ENCODE data around the gene PIEZO1. TPM values are rescaled to one million over a fixed set of nuclear protein-coding genes. Genes with fewer than 3 reads are reported as not detected.
"Not testable (repeated sequence)": the region's sequence is repeated elsewhere in the genome, so short reads cannot be mapped to it uniquely, and the experiment has no call there.

Gene PIEZO1
- 31.9 TPM for polyA plus RNA-seq (ENCODE audit: insufficient read length)
- long read RNA-seq, donor 1, transcript PIEZO1-208 (7 exons, 2,884 nt), result major isoform, 5 of 11 reads
- long read RNA-seq, donor 1, partial matches to known transcripts, result 0 of 11 reads
- long read RNA-seq, donor 1, other reads (novel, unspliced or antisense), result 0 of 11 reads
- long read RNA-seq, donor 2, full-length matches to known transcripts, result 3 of 3 reads
- long read RNA-seq, donor 2, partial matches to known transcripts, result 0 of 3 reads
- long read RNA-seq, donor 2, other reads (novel, unspliced or antisense), result 0 of 3 reads
- long read RNA-seq, donor 3, partial matches to known transcripts, result 0 of 4 reads
- long read RNA-seq, donor 3, other reads (novel, unspliced or antisense), result 0 of 4 reads
- long read RNA-seq, donor 4, partial matches to known transcripts, result 0 of 1 reads
- long read RNA-seq, donor 4, other reads (novel, unspliced or antisense), result 0 of 1 reads
- long read RNA-seq, donor 5, partial matches to known transcripts, result 0 of 3 reads
- long read RNA-seq, donor 5, other reads (novel, unspliced or antisense), result 0 of 3 reads
- long read RNA-seq, donor 6, partial matches to known transcripts, result 0 of 4 reads
- long read RNA-seq, donor 6, other reads (novel, unspliced or antisense), result 0 of 4 reads
- long read RNA-seq, donor 7, partial matches to known transcripts, result 0 of 3 reads
- long read RNA-seq, donor 7, other reads (novel, unspliced or antisense), result 0 of 3 reads
- long read RNA-seq, donor 8, result 0 reads

DNA sequence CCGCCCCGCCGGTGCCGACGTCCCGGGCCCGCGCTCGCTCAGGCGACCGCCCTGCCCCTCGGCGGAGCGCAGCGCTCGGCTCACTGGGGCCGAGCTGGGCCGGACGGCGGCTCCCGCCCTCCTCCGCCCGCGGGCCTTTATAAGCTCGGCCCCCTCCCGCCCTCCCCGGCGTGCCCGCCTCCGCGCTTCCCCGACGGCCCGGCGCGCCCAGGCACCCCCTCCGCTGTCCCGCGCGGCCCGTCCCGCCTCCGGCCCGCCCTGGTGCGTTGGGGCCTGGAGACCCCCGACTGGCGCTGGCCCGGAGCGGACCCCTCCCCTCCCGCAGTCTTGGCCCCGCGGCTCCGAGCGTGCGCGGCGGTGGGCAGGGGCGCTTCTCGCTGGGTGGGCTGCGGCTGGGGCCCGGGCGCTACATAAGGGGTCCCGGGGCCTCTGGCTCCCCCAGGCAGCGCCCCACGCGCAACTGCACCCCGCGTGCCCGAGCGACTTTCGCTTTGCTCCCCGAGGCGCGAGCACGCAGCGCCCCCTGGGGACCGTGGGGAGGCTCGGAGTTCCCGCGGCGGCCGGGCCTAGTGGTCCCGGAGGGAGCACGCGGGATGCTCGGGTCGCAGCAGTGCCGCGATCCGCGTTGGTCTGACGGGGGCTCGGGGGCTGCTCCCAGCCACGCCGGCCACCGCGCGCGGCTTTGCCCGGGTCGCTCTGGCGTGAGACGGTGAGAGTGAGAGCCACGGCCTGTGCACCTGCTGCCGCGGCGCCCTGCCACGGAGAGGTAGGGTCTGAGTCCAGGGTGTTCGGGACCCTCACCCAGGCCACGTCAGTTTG is at the start of gene PIEZO1:
Gene PIEZO1 (minus strand): TSS at position 115 of the 819 bp plus-strand sequence. CDS start 256 bp downstream, outside the sequence.
- no peak for DNase-seq

DNA sequence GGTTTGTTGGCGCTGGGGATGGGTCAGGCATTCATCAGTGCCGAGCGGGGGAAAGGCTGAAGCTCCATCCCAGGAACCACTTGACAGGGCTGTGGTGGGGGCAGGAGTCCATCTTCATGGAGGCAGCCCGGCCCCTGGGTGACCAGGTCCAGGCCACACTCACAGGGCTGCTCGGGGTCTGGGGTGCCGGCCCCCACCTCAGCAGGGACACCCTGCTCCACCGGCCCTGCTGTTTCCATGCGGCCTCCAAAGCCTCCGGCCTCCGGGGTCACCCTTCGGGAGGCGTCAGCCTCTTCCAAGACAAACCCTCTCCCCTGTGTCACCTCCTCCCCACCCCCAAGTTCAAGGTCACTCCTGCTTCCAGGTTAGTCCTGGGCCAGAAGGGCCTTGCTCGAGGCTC is 49.6 kb upstream of the PIEZO1 start:
- DNase-seq, result no peak

DNA sequence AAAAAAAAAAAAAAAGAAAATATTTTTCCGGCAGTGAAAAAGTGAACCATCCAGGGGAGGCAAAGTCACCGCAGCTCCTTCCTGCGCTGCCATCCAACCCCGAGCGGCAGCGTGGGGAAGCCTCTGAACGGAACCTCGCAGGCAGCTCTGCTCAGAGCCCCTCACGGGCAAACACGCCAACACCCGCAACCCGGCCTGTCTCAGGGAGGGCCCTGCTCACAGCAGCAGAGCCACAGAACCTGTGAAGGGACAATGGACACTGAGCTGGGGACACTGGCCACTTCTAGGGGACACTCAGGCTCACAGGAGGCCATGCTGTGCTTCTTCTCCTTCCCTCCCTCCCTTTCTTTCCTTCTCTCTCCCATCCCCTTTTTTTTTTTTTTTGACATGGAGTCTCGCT is 48.1 kb upstream of the PIEZO1 start:
- no peak for DNase-seq

- no peak for DNase-seq
These were observed 46.8 kb upstream of the PIEZO1 start for GRCh38 chr16:88831838-88832237.

- DNase-seq, result no peak
These were observed 45.8 kb upstream of the PIEZO1 start for GRCh38 chr16:88830783-88831182.

- peak; percentile 53 for DNase-seq
These were observed 45.2 kb upstream of the PIEZO1 start for GRCh38 chr16:88830258-88830657.

DNA sequence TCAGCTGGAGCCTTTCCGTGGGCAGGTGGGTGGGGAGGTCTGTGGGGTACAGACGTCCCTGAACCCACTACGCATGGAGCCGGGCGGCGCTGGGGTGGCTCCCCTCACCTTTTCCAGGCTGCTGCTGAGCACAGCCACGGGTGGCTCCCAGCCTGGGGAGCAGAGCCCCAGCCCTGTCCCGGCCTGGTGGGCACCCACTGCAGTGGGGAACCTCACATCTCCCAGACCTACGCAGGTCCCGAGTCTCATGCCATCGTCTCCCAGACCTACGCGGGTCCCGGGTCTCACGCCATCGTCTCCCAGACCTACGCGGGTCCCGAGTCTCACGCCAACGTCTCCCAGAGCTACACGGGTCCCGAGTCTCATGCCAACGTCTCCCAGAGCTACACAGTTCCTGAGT is 43.7 kb upstream of the PIEZO1 start:
- no peak for DNase-seq

- no peak for DNase-seq
These were observed 42.7 kb upstream of the PIEZO1 start for GRCh38 chr16:88827727-88828126.

DNA sequence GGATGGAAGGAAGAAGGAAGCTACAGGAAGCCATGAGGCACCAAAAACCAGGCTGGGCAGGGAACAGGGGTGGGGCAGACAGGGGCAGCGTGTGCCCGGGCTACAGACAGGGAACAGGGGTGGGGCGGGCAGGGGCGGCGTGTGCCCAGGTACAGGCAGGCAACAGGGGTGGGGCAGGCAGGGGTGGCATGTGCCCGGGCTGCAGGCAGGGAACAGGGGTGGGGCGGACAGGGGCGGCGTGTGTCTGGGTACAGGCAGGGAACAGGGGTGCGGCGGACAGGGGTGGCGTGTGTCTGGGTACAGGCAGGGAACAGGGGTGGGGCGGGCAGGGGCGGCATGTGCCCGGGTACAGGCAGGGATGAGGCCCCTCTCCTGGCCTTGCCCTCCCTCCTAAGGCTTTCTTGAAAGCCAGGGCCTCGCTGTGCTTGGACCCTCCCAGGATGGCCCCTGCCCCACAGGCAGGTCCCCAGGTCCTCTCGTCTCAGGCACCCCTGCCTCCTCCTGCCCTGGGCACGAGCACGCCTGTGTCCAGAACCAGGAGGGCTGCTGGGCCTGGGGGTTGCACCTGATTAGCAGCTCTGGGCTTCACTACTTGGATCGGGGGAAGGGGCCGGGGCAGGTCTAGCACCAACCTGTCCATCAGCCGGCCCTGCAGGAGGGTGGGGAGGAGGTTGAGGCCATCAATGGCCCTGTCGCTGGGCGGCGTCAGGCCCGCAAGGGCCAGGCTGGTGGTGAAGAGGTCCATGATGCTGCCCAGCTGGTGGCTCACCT is 41.2 kb upstream of the PIEZO1 start:
- DNase-seq, result no peak

DNA sequence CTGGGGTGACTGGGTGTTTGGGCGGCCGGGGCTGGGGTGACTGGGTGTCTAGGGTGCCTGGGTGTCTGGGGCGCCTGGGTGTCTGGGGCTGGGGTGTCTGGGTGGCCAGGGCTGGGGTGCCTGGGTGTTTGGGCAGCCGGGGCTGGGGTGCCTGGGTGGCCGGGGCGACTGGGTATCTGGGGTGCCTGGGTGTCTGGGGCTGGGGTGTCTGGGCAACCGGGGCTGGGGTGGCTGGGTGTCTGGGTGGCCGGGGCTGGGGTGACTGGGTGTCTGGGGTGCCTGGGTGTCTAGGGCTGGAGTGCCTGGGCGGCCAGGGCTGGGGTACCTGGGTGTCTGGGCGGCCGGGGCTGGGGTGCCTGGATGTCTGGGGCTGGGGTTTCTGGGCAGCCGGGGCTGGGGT is 40.1 kb upstream of the PIEZO1 start:
- no peak for DNase-seq

DNA sequence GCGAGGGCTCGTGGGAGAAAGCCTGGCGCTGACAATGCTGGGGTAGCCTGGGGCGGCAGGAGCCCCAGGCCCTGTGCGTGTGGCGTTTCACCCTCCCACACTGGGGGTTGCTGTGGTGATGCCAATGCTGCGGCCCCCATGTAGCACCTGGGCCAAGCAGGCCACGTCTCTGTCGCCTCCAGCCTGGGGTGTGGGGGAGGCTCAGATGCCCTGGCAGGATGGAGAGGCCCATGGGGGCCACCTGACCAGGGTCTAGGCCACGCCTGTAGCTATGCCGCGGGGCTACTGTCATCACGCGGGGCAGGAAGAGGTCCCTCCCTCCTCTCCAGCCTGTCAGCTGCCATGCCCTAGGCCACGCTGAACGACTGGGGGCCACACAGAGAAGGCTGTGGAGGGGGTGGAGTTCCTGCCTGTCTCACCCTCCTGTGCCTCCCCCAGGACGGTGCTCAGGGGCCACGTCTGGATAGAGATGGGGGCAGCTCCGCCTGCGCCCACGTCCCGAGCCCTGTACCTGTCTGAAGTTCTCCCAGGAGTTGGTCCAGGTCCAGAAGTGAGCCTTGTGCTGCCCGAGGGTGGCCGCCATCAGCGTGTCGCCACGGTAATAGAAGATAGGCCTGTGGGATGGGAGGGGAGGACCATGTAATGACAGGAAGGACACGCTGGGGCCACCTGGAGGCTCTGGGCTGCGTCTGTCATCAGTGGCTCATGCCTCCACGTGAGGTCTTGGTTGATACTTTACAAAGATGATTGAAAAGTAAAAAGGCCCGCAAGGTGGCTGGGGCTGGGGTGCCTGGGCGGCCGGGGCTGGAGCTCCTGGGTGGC is 39.4 kb upstream of the PIEZO1 start:
- no peak for DNase-seq

DNA sequence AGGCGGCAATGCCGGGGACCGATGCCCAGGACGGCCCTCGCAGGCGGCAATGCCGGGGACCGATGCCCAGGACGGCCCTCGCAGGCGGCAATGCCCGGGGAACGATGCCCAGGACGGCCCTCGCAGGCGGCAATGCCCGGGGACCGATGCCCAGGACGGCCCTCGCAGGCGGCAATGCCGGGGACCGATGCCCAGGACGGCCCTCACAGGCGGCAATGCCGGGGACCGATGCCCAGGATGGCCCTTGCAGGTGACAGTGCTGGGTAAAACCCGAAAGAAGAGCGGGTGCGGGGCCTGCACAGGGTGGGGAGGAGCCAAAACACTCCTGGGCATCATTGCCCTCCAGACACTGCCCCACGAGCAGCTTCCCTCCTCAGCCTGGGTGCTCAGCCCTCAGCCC is 38.6 kb upstream of the PIEZO1 start:
- not testable (repeated sequence) for DNase-seq

- no peak for DNase-seq
These were observed 37.4 kb upstream of the PIEZO1 start for GRCh38 chr16:88822281-88823040.

GRCh38 chr16:88821168-88821850 is 36.3 kb upstream of the PIEZO1 start:
- DNase-seq, result no peak

DNA sequence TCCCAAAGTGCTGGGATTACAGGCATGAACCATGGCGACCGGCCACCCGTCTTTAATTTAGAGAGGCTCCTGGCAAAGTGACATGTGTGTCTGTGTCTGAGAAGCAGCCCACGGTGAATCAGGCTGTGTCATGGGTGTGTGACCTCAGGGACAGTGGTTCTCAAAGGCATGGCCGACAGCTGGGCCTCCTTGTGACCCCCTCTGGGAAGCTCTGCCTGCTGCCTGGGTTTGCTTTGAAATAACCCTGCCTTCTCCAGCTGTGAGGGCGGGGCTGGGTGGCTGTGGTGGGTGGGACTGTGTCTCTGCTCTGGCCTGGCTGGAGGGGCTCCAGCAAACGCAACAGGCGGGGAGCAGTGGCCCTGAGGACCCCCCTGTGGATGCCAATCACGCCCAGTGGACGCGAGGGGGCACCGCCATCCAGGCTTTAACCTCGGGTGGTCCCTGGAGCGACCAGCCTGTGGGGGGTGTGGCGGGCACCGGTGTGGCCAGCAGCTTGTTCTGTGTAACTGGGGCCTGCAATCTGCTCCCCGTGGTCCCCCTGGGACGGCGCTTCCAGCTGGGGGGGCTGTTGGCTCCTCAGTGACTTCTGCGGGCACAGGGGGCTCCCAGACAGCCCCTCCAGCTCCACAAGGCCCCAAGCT is 35.5 kb upstream of the PIEZO1 start:
- no peak for DNase-seq

- no peak for DNase-seq
These were observed 34.1 kb upstream of the PIEZO1 start for GRCh38 chr16:88819126-88819525.

- no peak for DNase-seq
These were observed 33.5 kb upstream of the PIEZO1 start for GRCh38 chr16:88818575-88818874.

DNA sequence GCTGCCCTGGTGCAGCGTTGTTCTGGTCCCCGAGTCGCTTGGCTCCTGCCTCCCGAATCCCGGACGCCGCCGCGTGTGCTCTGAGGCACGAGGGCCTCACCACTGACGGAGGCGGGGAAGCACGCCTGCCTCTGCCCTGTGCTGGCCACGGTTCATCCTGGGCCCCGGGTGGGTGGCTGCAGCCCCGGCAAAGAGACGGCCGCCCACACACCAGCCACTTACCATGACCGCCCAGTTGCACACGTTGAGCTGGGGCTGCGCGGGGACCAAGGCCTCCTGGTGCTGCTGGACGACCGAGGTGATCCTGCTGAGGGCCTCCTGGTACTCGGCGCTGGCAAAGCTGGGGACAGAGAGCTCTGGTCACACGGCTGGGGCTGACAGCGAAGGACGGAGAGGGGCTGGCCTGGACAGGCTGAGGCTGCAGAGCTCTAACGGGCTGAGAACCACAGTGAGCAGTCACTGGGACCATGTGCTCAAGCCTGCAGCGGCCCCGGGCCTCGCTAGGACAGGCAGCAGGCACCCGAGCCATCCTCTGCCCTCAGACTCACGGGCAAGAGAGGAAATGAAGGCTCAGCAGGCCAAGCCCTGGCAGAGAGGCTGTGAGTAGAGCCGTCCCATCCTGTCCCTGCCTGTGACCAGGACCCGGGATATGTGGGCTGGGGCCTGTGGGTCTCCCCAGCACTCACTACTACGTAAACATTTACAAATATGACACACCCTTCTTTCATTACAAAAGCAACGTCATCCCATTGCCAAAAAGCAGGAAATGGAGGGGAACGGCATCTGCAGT is 33.0 kb upstream of the PIEZO1 start:
- no peak for DNase-seq

All from left kidney (tissue), 8 donors.